Measurements from ENCODE around the gene AGK.

Gene AGK

GRCh38 chr7:141563956-141564623 lies 12.9 kb downstream of the AGK start:
- Histone ChIP-seq H3K27ac (ENCODE audit: low read depth, low read length) (no peak overlapping the region), H3K27me3 (ENCODE audit: control insufficient read depth in 5 of 5, insufficient read depth in 4 of 5, low read length in 5 of 5) (no peaks in the 10 kb centered on the region), H3K4me1 (ENCODE audit: control insufficient read depth in 5 of 5, insufficient read depth in 5 of 5, low read length in 5 of 5) (peaks cover 0 to 3% (median 0%) of the 10 kb centered on the region in 5 donors), H3K4me3 (ENCODE audit: low read depth in 1 of 5, low read length in 5 of 5) (no peak overlapping the region), H3K9me3 (ENCODE audit: control insufficient read depth in 5 of 5, low read length in 5 of 5) (peaks cover 0 to 6% (median 0%) of the 10 kb centered on the region in 5 donors), H3K9ac (ENCODE audit: low read length in 5 of 5) (no peak overlapping the region), H3K36me3 (ENCODE audit: control insufficient read depth in 5 of 5, insufficient read depth in 5 of 5, low read length in 5 of 5) (peaks cover 13 to 51% (median 20%) of the 10 kb centered on the region in 5 donors)

- no peaks in the 10 kb centered on the region for H3K9me3 ChIP-seq (ENCODE audit: control insufficient read depth in 5 of 5, low read length in 5 of 5)
- H3K9ac ChIP-seq (ENCODE audit: low read length in 5 of 5): no peak overlapping the region
- no peak overlapping the region for H3K27ac ChIP-seq (ENCODE audit: low read depth, low read length)
- H3K4me1 ChIP-seq (ENCODE audit: control insufficient read depth in 5 of 5, insufficient read depth in 5 of 5, low read length in 5 of 5): peaks cover 0 to 3% (median 0%) of the 10 kb centered on the region in 5 donors
- no peak overlapping the region for H3K4me3 ChIP-seq (ENCODE audit: low read depth in 1 of 5, low read length in 5 of 5)
- H3K36me3 ChIP-seq (ENCODE audit: control insufficient read depth in 5 of 5, insufficient read depth in 5 of 5, low read length in 5 of 5): peaks cover 13 to 49% (median 18%) of the 10 kb centered on the region in 5 donors
- H3K27me3 ChIP-seq (ENCODE audit: control insufficient read depth in 5 of 5, insufficient read depth in 4 of 5, low read length in 5 of 5): no peaks in the 10 kb centered on the region
These were observed 16.2 kb downstream of the AGK start for GRCh38 chr7:141567432-141567831.

- Histone ChIP-seq H3K9ac (ENCODE audit: low read length in 5 of 5) (no peak overlapping the region), H3K36me3 (ENCODE audit: control insufficient read depth in 5 of 5, insufficient read depth in 5 of 5, low read length in 5 of 5) (peaks cover 10 to 41% (median 17%) of the 10 kb centered on the region in 5 donors), H3K4me3 (ENCODE audit: low read depth in 1 of 5, low read length in 5 of 5) (no peak overlapping the region), H3K4me1 (ENCODE audit: control insufficient read depth in 5 of 5, insufficient read depth in 5 of 5, low read length in 5 of 5) (peaks cover 0 to 3% (median 0%) of the 10 kb centered on the region in 5 donors), H3K9me3 (ENCODE audit: control insufficient read depth in 5 of 5, low read length in 5 of 5) (no peaks in the 10 kb centered on the region), H3K27ac (ENCODE audit: low read depth, low read length) (no peak overlapping the region), H3K27me3 (ENCODE audit: control insufficient read depth in 5 of 5, insufficient read depth in 4 of 5, low read length in 5 of 5) (no peaks in the 10 kb centered on the region)
These were observed 17.0 kb downstream of the AGK start for GRCh38 chr7:141568227-141568626.

- no peak overlapping the region for H3K4me3 ChIP-seq (ENCODE audit: low read depth in 1 of 5, low read length in 5 of 5)
- H3K9me3 ChIP-seq (ENCODE audit: control insufficient read depth in 5 of 5, low read length in 5 of 5): peaks cover 0 to 4% (median under 1%) of the 10 kb centered on the region in 5 donors
- peaks cover 4 to 21% (median 10%) of the 10 kb centered on the region in 5 donors for H3K36me3 ChIP-seq (ENCODE audit: control insufficient read depth in 5 of 5, insufficient read depth in 5 of 5, low read length in 5 of 5)
- peaks cover 0 to 3% (median 0%) of the 10 kb centered on the region in 5 donors for H3K4me1 ChIP-seq (ENCODE audit: control insufficient read depth in 5 of 5, insufficient read depth in 5 of 5, low read length in 5 of 5)
- H3K27me3 ChIP-seq (ENCODE audit: control insufficient read depth in 5 of 5, insufficient read depth in 4 of 5, low read length in 5 of 5): no peaks in the 10 kb centered on the region
- no peak overlapping the region for H3K27ac ChIP-seq (ENCODE audit: low read depth, low read length)
- H3K9ac ChIP-seq (ENCODE audit: low read length in 5 of 5): no peak overlapping the region
These were observed 19.8 kb downstream of the AGK start for GRCh38 chr7:141571059-141571458.

GRCh38 chr7:141572175-141572574 lies 21.0 kb downstream of the AGK start:
- no peak overlapping the region for H3K27ac ChIP-seq (ENCODE audit: low read depth, low read length)
- H3K27me3 ChIP-seq (ENCODE audit: control insufficient read depth in 5 of 5, insufficient read depth in 4 of 5, low read length in 5 of 5): no peaks in the 10 kb centered on the region
- peaks cover 0 to 13% (median 4%) of the 10 kb centered on the region in 5 donors for H3K36me3 ChIP-seq (ENCODE audit: control insufficient read depth in 5 of 5, insufficient read depth in 5 of 5, low read length in 5 of 5)
- peaks cover 0 to 7% (median 2%) of the 10 kb centered on the region in 5 donors for H3K9me3 ChIP-seq (ENCODE audit: control insufficient read depth in 5 of 5, low read length in 5 of 5)
- H3K4me1 ChIP-seq (ENCODE audit: control insufficient read depth in 5 of 5, insufficient read depth in 5 of 5, low read length in 5 of 5): peaks cover 0 to 3% (median 0%) of the 10 kb centered on the region in 5 donors
- no peak overlapping the region for H3K9ac ChIP-seq (ENCODE audit: low read length in 5 of 5)
- no peak overlapping the region for H3K4me3 ChIP-seq (ENCODE audit: low read depth in 1 of 5, low read length in 5 of 5)

- Histone ChIP-seq H3K4me3 (ENCODE audit: low read depth in 1 of 5, low read length in 5 of 5) (no peak overlapping the region), H3K9me3 (ENCODE audit: control insufficient read depth in 5 of 5, low read length in 5 of 5) (peaks cover 0 to 7% (median 2%) of the 10 kb centered on the region in 5 donors), H3K27ac (ENCODE audit: low read depth, low read length) (no peak overlapping the region), H3K9ac (ENCODE audit: low read length in 5 of 5) (no peak overlapping the region), H3K27me3 (ENCODE audit: control insufficient read depth in 5 of 5, insufficient read depth in 4 of 5, low read length in 5 of 5) (no peaks in the 10 kb centered on the region), H3K36me3 (ENCODE audit: control insufficient read depth in 5 of 5, insufficient read depth in 5 of 5, low read length in 5 of 5) (peaks cover 0 to 13% (median 0%) of the 10 kb centered on the region in 5 donors), H3K4me1 (ENCODE audit: control insufficient read depth in 5 of 5, insufficient read depth in 5 of 5, low read length in 5 of 5) (no peaks in the 10 kb centered on the region)
These were observed 22.3 kb downstream of the AGK start for GRCh38 chr7:141573511-141573910.

GRCh38 chr7:141575164-141575563 lies 24.0 kb downstream of the AGK start:
- Histone ChIP-seq H3K9ac (ENCODE audit: low read length in 5 of 5) (no peak overlapping the region), H3K9me3 (ENCODE audit: control insufficient read depth in 5 of 5, low read length in 5 of 5) (peaks cover 0 to 11% (median 5%) of the 10 kb centered on the region in 5 donors), H3K36me3 (ENCODE audit: control insufficient read depth in 5 of 5, insufficient read depth in 5 of 5, low read length in 5 of 5) (peaks cover 0 to 10% (median 0%) of the 10 kb centered on the region in 5 donors), H3K27me3 (ENCODE audit: control insufficient read depth in 5 of 5, insufficient read depth in 4 of 5, low read length in 5 of 5) (no peaks in the 10 kb centered on the region), H3K27ac (ENCODE audit: low read depth, low read length) (no peak overlapping the region), H3K4me3 (ENCODE audit: low read depth in 1 of 5, low read length in 5 of 5) (no peak overlapping the region), H3K4me1 (ENCODE audit: control insufficient read depth in 5 of 5, insufficient read depth in 5 of 5, low read length in 5 of 5) (no peaks in the 10 kb centered on the region)

DNA sequence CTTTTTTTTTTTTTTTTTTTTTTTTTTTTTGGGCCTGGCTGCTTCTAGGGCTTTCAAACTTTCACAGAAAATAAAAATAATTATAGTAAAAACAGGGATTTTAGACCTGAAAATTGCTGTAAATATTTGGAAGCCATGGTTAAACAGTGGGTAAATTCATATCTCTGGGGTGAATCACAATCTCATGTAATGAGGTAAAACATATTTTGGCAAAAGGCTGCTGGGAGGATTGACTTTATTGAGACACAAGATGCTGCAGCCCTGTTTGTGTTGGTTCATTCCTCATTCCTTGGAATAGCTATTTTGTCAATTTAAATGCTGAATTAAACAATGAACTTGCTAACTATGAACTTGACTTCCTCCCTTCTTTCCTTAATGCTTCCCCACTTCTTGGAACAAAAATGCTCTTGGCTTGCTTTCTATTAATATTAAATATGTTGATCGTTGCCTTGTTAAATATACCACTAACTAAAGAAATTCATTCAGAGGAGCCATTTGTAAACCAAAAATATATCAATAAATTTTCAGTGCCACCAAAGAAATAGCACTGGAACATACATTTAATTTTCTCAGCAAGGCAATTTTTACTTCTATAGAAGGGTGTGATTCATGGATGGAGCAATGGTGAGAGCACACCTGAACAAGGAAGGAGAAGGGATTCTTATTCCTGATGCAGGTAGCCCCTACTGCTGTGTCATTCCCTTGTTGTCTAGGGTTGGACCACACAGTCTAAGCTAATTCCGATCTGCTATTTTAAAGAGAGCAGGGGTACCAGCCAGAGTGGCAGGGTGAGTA lies 24.6 kb downstream of the AGK start:
- Histone ChIP-seq H3K27ac (ENCODE audit: low read depth, low read length) (no peak overlapping the region), H3K4me3 (ENCODE audit: low read depth in 1 of 5, low read length in 5 of 5) (no peak overlapping the region), H3K4me1 (ENCODE audit: control insufficient read depth in 5 of 5, insufficient read depth in 5 of 5, low read length in 5 of 5) (no peaks in the 10 kb centered on the region), H3K27me3 (ENCODE audit: control insufficient read depth in 5 of 5, insufficient read depth in 4 of 5, low read length in 5 of 5) (no peaks in the 10 kb centered on the region), H3K9ac (ENCODE audit: low read length in 5 of 5) (no peak overlapping the region), H3K9me3 (ENCODE audit: control insufficient read depth in 5 of 5, low read length in 5 of 5) (peaks cover 0 to 11% (median 5%) of the 10 kb centered on the region in 5 donors), H3K36me3 (ENCODE audit: control insufficient read depth in 5 of 5, insufficient read depth in 5 of 5, low read length in 5 of 5) (peaks cover 0 to 10% (median 0%) of the 10 kb centered on the region in 5 donors)

GRCh38 chr7:141577043-141577839 lies 26.0 kb downstream of the AGK start:
- Histone ChIP-seq H3K9ac (ENCODE audit: low read length in 5 of 5) (no peak overlapping the region), H3K9me3 (ENCODE audit: control insufficient read depth in 5 of 5, low read length in 5 of 5) (peaks cover 0 to 11% (median 5%) of the 10 kb centered on the region in 5 donors), H3K4me3 (ENCODE audit: low read depth in 1 of 5, low read length in 5 of 5) (no peak overlapping the region), H3K27ac (ENCODE audit: low read depth, low read length) (no peak overlapping the region), H3K4me1 (ENCODE audit: control insufficient read depth in 5 of 5, insufficient read depth in 5 of 5, low read length in 5 of 5) (no peaks in the 10 kb centered on the region), H3K36me3 (ENCODE audit: control insufficient read depth in 5 of 5, insufficient read depth in 5 of 5, low read length in 5 of 5) (peaks cover 0 to 10% (median 0%) of the 10 kb centered on the region in 5 donors), H3K27me3 (ENCODE audit: control insufficient read depth in 5 of 5, insufficient read depth in 4 of 5, low read length in 5 of 5) (no peaks in the 10 kb centered on the region)

All from subcutaneous abdominal adipose tissue (tissue), 5 donors.